ENCODE data around the gene NPAS1.

- TF ChIP-seq CTCF (IDR thresholded peaks at IDR 0.05; ENCODE audit: insufficient read depth, low read depth, low read length) (no peak), EZH2 (IDR thresholded peaks at IDR 0.05; ENCODE audit: insufficient read depth, low read length) (no peak)
Measured at GRCh38 chr19:47093254-47093653, 73.6 kb downstream of the NPAS1 start.

All from astrocyte (in vitro differentiated cells and primary cell).